HG02870 (cell line): Measurements from ENCODE around the gene RRAS.
A peak's percentile ranks its signal among the peaks of the same experiment; 100 is the strongest.

ENCODE experiments used
- ATAC-seq: cut with Tn5 transposase; IDR thresholded peaks from one replicate; pipeline ENCODE4 v1.9.1; 2021; ENCODE audit warnings: mild to moderate bottlenecking, moderate library complexity; ENCODE audit not compliant: unreplicated experiment

RRAS gene

GRCh38 chr19:49640113-49640898 lies at the start of gene RRAS:
RRAS (minus strand) TSS chr19:49640143; CDS start chr19:49640098, 45 bp downstream.
- peak; percentile 67 for ATAC-seq

GRCh38 chr19:49689133-49690078 lies 49.5 kb upstream of the RRAS start, which contains the start of gene ADM5:
ADM5 (plus strand) TSS chr19:49689594; CDS start chr19:49689838, 244 bp downstream.
- no peak for ATAC-seq

- ATAC-seq = no peak
Observed at GRCh38 chr19:49688531-49689132, 48.7 kb upstream of the RRAS start.

GRCh38 chr19:49687566-49688316 lies 47.8 kb upstream of the RRAS start:
- no peak for ATAC-seq

GRCh38 chr19:49687150-49687549 lies 47.2 kb upstream of the RRAS start:
- ATAC-seq = no peak

- no peak for ATAC-seq
Observed at GRCh38 chr19:49686503-49687088, 46.7 kb upstream of the RRAS start.

- ATAC-seq = no peak
Observed at GRCh38 chr19:49685845-49686332, 45.9 kb upstream of the RRAS start.

- no peak for ATAC-seq
Observed at GRCh38 chr19:49684983-49685553, 45.1 kb upstream of the RRAS start.

GRCh38 chr19:49684251-49684982 lies 44.5 kb upstream of the RRAS start:
- ATAC-seq = no peak

- ATAC-seq = no peak
Observed at GRCh38 chr19:49683814-49684250, 43.9 kb upstream of the RRAS start.

GRCh38 chr19:49682274-49682673 lies 42.3 kb upstream of the RRAS start:
- ATAC-seq = no peak

GRCh38 chr19:49681830-49682229 lies 41.9 kb upstream of the RRAS start:
- ATAC-seq = no peak

- no peak for ATAC-seq
Observed at GRCh38 chr19:49680421-49681351, 40.7 kb upstream of the RRAS start.

- no peak for ATAC-seq
Observed at GRCh38 chr19:49679771-49680413, 39.9 kb upstream of the RRAS start.

- ATAC-seq = no peak
Observed at GRCh38 chr19:49678985-49679770, 39.2 kb upstream of the RRAS start.

GRCh38 chr19:49677901-49678674 lies 38.1 kb upstream of the RRAS start:
- no peak for ATAC-seq
